Colonic mucosa (tissue), 4 donors: ENCODE data around the gene WASF1. TPM values are rescaled to one million over a fixed set of nuclear protein-coding genes. Genes with fewer than 3 reads are reported as not detected.
A peak's percentile ranks its signal among the peaks of the same experiment; 100 is the strongest.

Experiments used
- DNase-seq: peaks from one replicate; pipeline ENCODE4 v3.0.0-alpha.2; 2020
- H3K27ac ChIP-seq: fragments of 200-600 bp; one replicate; pipeline ENCODE4 v1.8.0; 2021
- H3K27me3 ChIP-seq: fragments of 200-600 bp; one replicate; pipeline ENCODE4 v1.8.0; 2021
- H3K36me3 ChIP-seq: fragments of 200-600 bp; one replicate; pipeline ENCODE4 v1.8.0; 2021
- H3K4me1 ChIP-seq: fragments of 200-600 bp; one replicate; pipeline ENCODE4 v1.8.0; 2021; ENCODE audit warnings: mild to moderate bottlenecking
- H3K4me3 ChIP-seq: fragments of 200-600 bp; one replicate; pipeline ENCODE4 v1.8.0; 2021
- H3K9ac ChIP-seq, 2 donors: one replicate each; pipeline ENCODE4 v1.7.0; 2013; ENCODE audit warnings: control low read depth in 2 of 2, low read depth in 2 of 2, low read length in 2 of 2
- H3K9me3 ChIP-seq: fragments of 200-600 bp; one replicate; pipeline ENCODE4 v1.8.0; 2021
- intact Hi-C: fragments of 100-400 bp; cut with DNase I; formaldehyde crosslinking; loops from one replicate; pipeline ENCODE4 v1.14.1; 2022
- total RNA-seq, 2 donors: library from RNA; stranded (reverse); fragmentation: NEBNext Ultra II Directional in 1 of 2; extraction: Animal tissue kit (Norgen Biotek cat#: 25700) in 1 of 2; gene quantifications; one replicate each; pipeline ENCODE4 v1.2.1, GENCODE V29; 2021
- TF ChIP-seq, protein P1 (sequence below): fragments of 200-600 bp; IDR thresholded peaks from one replicate; pipeline ENCODE4 v1.8.0; 2022; ENCODE audit warnings: antibody characterized with exemption, mild to moderate bottlenecking
- donor health status: healthy.
- donor health status: DM: no; HTN: no; CAD: no.
- donor health status: DM: no; HTN: no; CAD: no.

WASF1 gene
- total RNA-seq, 2 donors from 2014 or later = 2.2 to 4.8 TPM

DNA sequence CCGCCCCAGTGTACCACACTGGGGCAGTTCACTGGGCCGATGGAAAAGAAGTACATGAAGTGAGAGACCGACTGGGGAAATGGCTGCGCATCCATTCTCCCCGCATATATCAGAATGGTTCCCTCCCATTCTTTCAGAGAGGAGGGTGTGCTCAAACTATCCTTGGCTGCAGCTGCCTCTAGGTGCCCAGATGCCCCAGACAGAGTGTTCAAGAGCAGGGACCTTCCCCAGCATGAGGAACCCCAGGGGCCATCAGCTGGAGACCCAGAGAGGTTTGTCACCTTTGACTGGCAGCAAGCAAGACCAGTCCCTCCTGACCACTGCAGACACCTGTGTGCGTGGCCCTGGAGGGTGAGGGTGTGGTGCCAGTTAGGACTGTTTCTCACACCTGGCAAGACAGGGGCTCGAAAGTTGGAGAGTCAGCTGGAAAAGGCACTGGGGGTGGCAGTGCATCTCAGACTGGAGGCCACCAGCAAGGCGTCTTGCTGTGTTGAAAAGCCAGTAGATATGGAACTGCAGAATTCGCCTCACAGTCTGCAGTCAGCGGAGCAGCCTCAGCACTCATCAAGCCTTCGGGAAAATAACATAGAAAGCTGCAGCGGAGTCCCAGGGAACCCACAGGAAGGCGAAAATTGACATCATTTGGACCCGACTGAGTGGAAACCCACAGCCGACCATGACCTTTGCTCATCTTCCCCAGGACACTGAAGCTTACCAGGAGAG is 124.6 kb downstream of the WASF1 start:
- H3K27me3 ChIP-seq = no peaks in the 10 kb centered on the region
- H3K4me3 ChIP-seq = no peak overlapping the region
- no peaks in the 10 kb centered on the region for H3K9me3 ChIP-seq
- TF ChIP-seq, protein P1, sequence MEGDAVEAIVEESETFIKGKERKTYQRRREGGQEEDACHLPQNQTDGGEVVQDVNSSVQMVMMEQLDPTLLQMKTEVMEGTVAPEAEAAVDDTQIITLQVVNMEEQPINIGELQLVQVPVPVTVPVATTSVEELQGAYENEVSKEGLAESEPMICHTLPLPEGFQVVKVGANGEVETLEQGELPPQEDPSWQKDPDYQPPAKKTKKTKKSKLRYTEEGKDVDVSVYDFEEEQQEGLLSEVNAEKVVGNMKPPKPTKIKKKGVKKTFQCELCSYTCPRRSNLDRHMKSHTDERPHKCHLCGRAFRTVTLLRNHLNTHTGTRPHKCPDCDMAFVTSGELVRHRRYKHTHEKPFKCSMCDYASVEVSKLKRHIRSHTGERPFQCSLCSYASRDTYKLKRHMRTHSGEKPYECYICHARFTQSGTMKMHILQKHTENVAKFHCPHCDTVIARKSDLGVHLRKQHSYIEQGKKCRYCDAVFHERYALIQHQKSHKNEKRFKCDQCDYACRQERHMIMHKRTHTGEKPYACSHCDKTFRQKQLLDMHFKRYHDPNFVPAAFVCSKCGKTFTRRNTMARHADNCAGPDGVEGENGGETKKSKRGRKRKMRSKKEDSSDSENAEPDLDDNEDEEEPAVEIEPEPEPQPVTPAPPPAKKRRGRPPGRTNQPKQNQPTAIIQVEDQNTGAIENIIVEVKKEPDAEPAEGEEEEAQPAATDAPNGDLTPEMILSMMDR = no peak
- intact Hi-C loops = no loop called here
- H3K36me3 ChIP-seq = no peaks in the 10 kb centered on the region
- DNase-seq = no peak
- no peak overlapping the region for H3K27ac ChIP-seq
- no peak overlapping the region for H3K9ac ChIP-seq
- H3K4me1 ChIP-seq = no peaks in the 10 kb centered on the region

DNA sequence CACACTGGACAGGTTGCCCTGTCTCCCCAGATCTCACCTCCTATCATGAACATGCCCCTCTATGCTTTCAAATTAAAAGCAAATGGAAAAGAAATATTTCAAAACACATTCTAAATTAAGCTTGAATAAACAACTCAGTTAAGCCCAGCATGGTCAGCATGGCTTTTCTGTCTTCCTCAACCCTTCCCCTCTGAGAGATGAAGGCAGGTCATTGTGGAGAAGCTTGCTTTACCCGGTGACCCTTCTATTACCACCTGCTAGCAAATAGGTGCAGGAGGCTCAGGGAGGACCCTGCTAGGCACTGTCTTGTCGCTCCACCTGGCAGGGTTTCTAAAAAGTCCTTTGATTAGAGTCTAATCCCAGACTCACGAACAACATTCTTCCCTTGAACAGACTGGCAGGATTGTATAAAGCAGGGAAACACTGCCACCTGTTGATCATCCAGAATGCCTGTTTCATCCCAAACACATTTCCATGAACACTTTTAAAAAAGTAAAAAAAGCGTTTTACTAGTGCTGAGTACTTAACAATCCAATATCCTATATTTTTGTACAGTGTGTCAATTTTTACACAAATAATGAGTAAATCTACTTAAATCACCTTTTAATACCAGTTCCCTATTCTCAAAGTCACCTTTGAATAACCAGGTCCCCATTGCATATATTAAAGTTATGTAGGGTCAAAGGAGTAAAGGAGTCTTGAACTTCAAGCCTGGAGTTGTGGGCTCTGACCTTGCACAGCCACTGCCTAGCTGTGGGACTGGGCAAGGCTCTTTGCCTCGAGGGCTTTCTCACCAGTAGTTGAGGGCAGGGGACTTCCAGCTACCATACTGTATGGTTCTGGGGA is 125.9 kb downstream of the WASF1 start:
- Histone ChIP-seq H3K4me1 (no peaks in the 10 kb centered on the region), H3K4me3 (no peak overlapping the region), H3K36me3 (no peaks in the 10 kb centered on the region), H3K27me3 (no peaks in the 10 kb centered on the region), H3K9ac (no peak overlapping the region), H3K9me3 (no peaks in the 10 kb centered on the region), H3K27ac (no peak overlapping the region)
- DNase-seq = no peak
- intact Hi-C loops = no loop called here
- TF ChIP-seq, protein P1 = peak; percentile 58

DNA sequence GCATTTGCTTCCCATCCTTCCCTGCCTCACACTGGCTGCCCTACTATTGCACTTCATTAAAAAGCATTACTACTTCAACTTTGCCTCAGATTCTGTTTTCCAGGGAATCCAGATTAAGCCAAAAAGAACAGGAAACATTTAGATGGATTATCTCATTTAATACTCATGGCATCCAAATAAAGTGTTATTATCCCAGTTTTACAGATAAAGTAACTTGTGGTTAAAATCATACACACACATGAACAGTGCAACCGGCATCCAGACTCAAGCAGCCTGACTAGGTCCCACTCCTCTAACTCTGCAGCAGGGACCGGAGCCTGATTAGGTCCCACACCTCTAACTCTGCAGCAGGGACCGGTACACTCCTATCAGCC is 129.0 kb downstream of the WASF1 start:
- Histone ChIP-seq H3K4me1 (no peaks in the 10 kb centered on the region), H3K36me3 (no peaks in the 10 kb centered on the region), H3K9ac (no peak overlapping the region), H3K27ac (no peak overlapping the region), H3K9me3 (no peaks in the 10 kb centered on the region), H3K4me3 (no peak overlapping the region), H3K27me3 (no peaks in the 10 kb centered on the region)
- intact Hi-C loops = no loop called here
- TF ChIP-seq, protein P1 = no peak
- no peak for DNase-seq

Other genes with a start within 250 kb of the WASF1 start
- not detected for gene GPR6, start 201.4 kb downstream of the WASF1 start, total RNA-seq
- 10 to 100 TPM; 18.6 to 22.0 TPM for gene CDC40, start 757 bp upstream of the WASF1 start, total RNA-seq
- gene METTL24, start 178.7 kb upstream of the WASF1 start, total RNA-seq = 1 to 10 TPM in 1 of 2 donors, under 1 TPM in 1; 0.54 to 3.5 TPM
- gene DDO, start 235.9 kb upstream of the WASF1 start, total RNA-seq = 1 to 10 TPM; 2.0 to 2.3 TPM